ENCODE results near the gene CACNA1S. TPM values are rescaled to one million over a fixed set of nuclear protein-coding genes. Genes with fewer than 3 reads are reported as not detected.
A peak's percentile ranks its signal among the peaks of the same experiment; 100 is the strongest.

CACNA1S gene
- total RNA-seq, 1 donor from 2014 or later = not detected

GRCh38 chr1:201116091-201116490, 3.9 kb upstream of the CACNA1S start:
- DNase-seq (ENCODE audit: low read depth) = no peak

DNA sequence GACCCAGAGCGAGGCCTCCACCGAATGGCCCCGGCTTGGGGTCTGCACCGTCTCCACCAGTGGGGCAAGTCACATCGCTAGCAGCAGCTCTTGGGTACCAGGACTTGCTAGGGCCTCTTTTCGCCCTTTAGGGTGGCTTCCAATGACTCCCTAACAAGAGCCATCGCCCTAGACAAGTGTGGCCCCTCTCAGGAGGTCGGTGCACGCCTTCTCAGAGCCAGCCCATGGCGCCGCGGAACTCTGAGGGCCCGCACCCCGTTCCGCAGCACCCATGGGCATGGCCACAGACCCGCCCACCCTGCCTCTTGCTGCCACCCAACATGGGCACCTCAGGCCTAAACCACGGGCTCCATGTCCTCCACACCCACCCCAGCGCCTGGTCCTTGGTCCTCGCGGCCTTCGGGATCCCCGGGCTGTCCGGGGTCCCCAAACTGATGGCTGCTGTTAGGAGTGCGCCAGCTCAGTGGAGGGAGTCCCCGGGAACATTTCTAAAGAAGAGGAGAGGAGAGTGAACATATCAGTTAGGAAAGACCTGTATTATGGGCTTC, 3.2 kb upstream of the CACNA1S start:
- DNase-seq (ENCODE audit: low read depth) = no peak

DNA sequence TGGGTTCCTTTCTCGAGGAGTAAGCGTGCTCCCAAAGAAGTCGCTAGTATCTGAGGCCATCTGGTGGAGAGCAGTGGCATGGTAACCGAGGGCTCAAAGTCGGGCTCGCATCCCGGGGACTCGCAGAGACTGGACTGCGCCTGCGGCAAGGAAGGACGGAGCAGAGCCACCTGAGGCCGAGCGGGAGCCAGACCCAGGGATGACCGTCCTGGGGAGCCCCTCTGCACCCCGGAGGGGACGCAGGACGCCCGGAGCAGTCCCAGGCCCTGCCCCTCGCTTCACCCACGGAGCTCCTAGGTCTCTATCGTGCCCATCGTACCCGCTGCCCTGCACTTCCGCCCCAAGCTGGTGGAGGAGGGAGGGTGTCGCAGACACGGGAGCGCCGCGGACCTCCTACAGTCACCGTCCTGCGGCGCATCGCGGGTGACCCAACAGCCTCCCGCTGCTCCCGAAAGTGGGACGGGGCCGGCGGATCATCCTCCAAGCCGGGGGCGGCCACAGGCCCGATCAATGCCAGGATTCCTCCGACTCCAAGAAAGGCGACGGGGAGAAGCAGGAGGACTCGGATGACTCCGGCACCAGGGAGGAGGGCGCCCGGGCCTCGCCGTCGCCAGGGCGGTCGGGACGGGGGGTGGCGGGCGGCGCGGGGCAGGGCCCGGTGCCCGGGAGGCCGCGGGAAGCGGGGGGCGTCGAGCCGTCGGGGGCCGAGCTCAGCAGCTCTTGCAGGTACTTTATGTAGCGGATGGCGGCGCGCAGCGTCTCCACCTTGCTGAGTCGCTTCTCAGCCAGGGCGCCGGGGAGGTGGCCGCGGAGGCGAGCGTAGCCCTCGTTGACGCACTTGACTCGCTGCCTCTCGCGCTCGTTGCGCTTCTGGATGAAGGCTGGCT, 2.3 kb upstream of the CACNA1S start:
- peak; percentile 76 for DNase-seq (ENCODE audit: low read depth)

DNA sequence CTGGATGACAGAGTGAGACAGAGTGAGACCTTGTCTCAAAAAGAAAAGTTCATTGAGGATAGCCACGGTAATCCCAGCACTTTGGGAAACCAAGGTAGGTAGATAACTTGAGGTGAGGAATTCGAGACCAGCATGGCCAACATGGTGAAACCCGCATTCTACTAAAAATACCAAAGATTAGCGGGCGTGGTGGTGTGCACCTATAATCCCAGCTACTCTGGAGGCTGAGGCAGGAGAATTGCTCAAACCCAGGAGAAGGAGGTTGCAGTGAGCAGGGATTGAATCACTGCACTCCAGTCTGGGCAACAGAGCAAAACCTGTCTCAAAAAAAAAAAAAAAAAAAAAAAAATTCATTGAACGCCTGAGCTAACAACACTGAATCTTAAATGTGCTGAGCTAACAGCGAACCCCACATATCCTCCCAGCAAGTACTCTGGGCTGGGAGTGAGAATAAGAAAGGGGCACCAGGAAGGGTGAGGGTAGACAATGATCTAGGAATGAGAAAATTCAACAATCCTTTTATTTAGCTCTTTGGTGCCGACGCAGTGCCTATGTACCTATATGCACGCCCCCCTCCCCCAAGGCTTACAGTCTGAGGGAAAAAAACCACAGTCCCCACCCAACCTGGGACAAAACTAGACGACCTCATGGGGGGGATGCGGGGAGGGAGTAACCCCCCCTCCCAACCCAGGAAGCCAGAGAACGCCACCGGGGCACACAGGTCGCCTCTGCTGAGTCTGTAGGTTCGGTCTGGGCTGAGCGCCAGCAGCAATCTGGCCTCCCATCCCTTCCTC, 1.4 kb upstream of the CACNA1S start:
- no peak for DNase-seq (ENCODE audit: low read depth)

- DNase-seq (ENCODE audit: low read depth) = no peak
These were observed 700 bp upstream of the CACNA1S start for GRCh38 chr1:201112926-201113325.

- no peak for DNase-seq (ENCODE audit: low read depth)
These were observed 554 bp downstream of the CACNA1S start for GRCh38 chr1:201111672-201112071.

DNA sequence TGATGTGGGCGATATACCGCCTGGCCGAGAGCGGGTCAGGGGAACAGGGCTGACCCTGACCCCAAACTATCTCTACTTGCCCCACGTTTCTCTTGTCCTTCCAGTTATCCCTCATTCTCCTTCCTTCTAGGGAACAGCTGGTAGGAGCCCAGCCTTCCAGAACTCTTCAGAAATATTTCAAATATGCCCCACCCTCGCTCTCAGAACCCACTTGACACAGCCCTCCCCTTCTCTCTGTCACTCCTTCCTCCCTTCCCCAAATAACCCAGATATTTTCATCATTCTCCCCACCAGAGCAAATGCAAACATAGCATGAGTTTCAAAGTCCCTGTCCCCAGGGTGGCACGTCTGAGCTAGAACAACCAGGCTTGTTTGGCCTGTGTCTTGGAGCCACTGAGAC, 1.1 kb downstream of the CACNA1S start:
- DNase-seq (ENCODE audit: low read depth) = no peak

DNA sequence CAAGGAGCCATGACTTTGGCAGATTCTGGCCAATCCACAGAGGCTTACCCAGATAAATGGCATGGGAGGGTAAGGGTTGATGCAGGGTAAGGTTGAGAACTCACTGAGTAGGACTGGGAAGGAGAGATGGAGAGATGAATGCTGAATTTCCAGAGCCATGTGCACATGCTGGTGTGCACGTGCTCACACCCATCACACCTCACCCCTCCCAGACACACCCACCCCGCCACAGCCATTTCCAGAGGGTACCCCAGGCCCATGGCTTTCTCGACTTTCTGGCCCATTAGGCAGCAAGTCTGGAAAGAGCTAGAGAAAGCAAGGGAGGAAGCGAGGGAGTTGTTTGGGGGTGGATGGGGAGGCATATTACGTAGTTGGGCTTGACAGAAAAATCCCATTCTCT, 1.6 kb downstream of the CACNA1S start:
- no peak for DNase-seq (ENCODE audit: low read depth)

- no peak for DNase-seq (ENCODE audit: low read depth)
These were observed 2.1 kb downstream of the CACNA1S start for GRCh38 chr1:201110138-201110537.

DNA sequence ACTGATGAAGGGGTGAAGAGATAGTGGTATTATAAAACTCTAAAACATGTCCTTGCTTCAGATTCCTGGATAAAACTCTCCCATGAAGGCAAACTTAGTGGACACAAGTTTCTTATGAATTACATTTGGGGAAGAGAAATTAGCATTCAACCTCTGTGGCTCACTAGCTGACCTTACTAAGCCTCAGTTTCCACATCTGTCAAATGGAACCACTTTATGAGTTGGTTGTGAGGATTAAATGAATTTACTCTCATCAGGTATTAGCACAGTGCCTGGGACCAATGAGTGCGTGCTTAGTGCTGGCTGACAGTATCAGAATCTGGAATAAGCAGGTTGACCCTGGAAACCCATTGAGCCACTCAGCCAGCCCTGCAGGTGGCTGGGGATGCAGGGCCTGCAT, 2.6 kb downstream of the CACNA1S start:
- no peak for DNase-seq (ENCODE audit: low read depth)

- peak; percentile 4 for DNase-seq (ENCODE audit: low read depth)
These were observed 3.6 kb downstream of the CACNA1S start for GRCh38 chr1:201108614-201109013.

- DNase-seq (ENCODE audit: low read depth) = no peak
These were observed 6.5 kb downstream of the CACNA1S start for GRCh38 chr1:201105688-201106087.

DNA sequence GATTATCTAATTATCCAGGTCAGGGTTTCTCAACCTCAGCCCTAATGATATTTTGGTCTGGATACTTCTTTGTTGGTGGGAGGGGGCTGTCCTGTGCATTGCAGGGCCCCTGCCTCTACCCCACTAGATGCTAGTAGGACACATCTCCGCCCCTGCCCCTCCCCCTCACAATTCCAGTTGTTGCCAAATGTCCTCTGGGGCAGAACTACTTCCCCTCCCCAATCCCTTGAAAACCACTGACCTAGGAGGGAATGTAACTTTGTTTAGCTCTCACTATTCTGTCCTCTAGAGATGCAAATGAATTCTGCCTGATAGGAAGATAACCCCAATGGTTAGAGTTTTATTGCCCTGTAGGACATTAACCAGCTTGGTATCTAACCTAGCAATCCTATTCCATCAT, 8.1 kb downstream of the CACNA1S start:
- no peak for DNase-seq (ENCODE audit: low read depth)

DNA sequence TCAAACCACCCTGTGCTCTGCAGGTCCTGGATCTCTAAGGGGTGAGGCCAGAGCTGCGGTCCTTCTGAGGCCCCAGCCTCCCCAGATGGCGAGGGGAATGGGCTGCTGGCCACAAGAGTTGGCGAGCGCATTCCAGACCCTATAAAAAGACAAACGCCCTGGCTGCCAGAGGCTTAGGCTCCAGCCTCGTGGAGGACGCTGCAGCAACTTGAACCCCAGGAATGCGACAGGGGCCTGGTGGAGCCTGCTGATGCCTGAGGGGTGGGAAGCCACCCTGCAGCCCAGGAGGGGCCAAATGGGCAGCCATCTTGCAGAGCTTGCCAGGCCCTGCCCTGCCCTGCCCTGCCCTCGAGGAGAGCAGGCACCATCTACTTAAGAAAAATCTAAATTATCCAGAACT, 8.6 kb downstream of the CACNA1S start:
- DNase-seq (ENCODE audit: low read depth) = no peak

DNA sequence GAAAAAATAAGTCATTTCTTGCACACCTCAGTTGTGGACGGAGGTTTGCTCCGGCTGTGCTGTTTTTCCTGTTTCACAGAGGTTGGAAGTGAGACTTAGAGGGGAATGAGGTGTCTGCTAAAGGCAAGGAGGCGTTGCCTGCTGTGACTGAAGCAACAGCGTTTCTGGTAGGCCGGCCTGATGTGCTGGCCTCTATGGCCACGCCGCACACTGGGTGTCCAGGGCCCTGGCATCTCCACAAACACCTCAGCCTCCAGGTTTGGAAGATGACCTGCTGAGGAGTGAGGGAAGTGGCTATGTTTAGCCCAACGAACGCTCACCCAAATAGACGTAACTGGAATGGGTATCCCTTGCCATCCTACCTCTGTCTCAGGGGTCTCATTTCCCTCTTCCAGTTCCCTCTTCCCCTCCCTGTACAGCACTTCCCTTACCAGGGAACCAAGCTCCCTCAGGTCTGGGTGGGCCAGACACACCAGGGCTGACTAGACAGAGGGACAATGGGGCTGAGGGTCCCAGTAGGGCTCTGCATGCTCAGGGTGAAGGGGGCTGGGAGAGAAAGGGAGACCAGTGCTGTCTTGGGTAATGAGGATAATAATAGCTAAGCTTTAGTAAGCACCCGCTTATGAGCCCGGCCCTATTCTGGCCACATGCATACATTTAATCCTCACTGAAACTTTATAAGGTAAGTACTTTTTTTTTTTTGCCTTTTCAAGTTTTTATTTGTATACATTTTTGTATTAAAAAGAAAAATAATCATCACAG, 11.9 kb downstream of the CACNA1S start:
- DNase-seq (ENCODE audit: low read depth) = no peak

- DNase-seq (ENCODE audit: low read depth) = no peak
These were observed 13.1 kb downstream of the CACNA1S start for GRCh38 chr1:201098992-201099677.

DNA sequence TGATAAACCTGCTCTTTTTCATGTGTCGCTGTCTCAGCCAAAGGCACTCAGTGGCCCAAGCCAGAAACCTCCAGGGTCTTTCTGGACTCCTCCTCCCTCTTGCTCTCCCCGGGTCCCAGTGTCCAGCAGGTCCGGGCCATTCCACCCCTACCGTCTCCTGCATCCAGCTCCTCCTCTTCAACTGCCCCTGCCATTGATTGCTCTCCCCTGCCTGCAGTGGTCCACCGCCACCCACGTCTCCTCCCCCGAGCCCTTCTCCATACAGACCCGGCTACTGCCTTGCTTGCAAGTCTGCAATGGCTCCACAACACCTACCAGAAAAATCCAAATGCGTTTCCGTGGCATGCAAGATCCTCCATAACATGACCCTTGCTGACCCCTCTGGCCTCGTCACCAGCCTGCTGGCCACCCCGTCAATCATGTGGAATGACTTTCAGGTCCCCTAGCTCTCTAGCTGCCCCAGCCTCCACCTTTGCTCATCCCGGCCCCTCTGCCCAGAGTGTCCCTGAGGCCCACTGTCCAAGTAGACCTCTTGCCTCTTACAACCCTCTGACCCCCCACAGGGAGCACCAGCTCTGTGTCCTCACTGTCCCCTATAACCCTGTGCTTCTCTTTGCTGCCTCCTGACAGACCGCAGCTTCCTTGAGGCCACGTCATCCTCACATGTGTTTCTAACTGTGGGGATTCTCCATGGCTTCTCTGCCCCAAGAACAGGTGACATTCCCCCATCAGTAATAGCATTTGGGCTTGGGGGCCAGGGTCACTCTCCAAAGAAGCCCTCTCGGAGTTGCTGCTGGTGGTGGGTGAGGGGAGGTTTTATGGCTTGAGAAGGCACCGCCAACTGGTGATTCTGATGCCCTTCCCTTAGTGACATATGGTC, 15.0 kb downstream of the CACNA1S start:
- DNase-seq (ENCODE audit: low read depth) = no peak

DNA sequence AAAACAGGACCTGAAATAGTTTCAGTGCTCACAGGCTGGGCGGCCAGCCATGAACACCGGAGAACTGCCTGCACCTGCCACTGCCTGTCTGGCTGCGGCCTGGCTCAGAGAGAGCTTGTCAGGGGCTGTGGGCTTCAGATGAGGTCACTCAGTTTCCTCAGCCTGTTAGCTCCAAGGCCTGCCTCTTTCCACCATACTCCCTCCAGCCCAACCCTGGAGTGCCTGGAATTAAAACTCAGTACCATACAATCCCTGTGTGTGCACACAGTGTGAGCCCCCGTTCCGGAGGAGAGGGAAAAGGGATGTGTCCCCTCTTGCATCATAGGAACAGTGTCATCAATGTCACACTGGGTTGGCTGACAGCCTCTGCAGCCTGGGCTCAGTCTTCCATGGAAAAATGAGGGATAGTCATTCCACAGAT, 16.2 kb downstream of the CACNA1S start:
- no peak for DNase-seq (ENCODE audit: low read depth)

GRCh38 chr1:201095581-201095980, 16.6 kb downstream of the CACNA1S start:
- DNase-seq (ENCODE audit: low read depth) = no peak

DNA sequence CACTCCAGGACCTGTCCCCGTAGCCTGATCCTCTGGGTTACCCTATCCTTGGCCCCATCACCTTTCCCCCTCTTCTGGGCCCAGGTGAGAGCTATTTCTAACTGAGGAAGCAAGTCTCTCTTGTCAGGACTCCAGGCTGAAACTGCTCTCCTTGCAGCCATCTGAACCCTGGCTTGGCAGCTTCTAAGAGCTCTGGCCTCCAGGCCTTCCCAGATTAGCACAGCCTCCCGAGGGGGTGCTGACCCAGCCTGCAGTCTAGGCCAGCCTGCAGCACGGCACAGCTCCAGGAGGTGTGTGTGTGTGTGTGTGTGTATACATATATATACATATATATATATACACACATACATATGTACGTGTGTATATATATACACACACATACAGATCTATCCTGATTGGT, 17.4 kb downstream of the CACNA1S start:
- DNase-seq (ENCODE audit: low read depth) = no peak
